ENCODE data around the gene ANKLE1.

DNA sequence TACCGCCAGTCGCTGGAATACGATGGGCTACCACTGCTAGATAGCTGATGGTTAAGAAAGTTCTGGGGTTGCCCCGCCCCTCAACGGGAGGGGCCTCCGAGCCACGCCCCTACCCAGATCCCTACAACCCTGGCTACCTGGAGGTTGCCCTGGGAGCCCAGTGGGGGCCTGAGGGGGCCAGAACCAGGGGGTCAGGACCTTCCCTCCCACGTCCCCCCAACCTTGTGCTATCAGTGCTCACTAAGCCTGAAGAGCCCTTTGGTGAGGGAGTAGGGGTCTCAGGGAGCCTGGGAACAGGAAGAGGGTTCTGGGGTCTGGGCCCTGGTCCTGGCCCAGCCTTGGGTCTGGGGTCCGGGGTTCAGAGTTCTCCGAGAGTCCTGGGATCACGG is 46.8 kb upstream of the ANKLE1 start:
- TF ChIP-seq CTCF (IDR thresholded peaks at IDR 0.05) (no peak), TCF7 (CRISPR knock-in tag; IDR thresholded peaks at IDR 0.05; ENCODE audit: low read depth) (no peak), STAT6 (CRISPR knock-in tag; conservative IDR thresholded peaks at IDR 0.05; ENCODE audit: low read depth) (no peak), ETV6 (CRISPR knock-in tag; IDR thresholded peaks at IDR 0.05) (no peak), ZNF317 (CRISPR knock-in tag; IDR thresholded peaks at IDR 0.05; ENCODE audit: borderline replicate concordance, low read depth) (no peak), ELF4 (CRISPR knock-in tag; IDR thresholded peaks at IDR 0.05; ENCODE audit: low read depth) (no peak), SP1 (CRISPR knock-in tag; conservative IDR thresholded peaks at IDR 0.05) (no peak; the same call in 1 of the 2 replicates), ATF2 (CRISPR knock-in tag; IDR thresholded peaks at IDR 0.05; ENCODE audit: borderline replicate concordance, low read depth) (no peak), ZNF423 (CRISPR knock-in tag; IDR thresholded peaks at IDR 0.05) (peak; percentile 50; the same call in 1 of the 2 replicates), USF2 (CRISPR knock-in tag; IDR thresholded peaks at IDR 0.05) (no peak)
- TF ChIP-seq, protein P1, sequence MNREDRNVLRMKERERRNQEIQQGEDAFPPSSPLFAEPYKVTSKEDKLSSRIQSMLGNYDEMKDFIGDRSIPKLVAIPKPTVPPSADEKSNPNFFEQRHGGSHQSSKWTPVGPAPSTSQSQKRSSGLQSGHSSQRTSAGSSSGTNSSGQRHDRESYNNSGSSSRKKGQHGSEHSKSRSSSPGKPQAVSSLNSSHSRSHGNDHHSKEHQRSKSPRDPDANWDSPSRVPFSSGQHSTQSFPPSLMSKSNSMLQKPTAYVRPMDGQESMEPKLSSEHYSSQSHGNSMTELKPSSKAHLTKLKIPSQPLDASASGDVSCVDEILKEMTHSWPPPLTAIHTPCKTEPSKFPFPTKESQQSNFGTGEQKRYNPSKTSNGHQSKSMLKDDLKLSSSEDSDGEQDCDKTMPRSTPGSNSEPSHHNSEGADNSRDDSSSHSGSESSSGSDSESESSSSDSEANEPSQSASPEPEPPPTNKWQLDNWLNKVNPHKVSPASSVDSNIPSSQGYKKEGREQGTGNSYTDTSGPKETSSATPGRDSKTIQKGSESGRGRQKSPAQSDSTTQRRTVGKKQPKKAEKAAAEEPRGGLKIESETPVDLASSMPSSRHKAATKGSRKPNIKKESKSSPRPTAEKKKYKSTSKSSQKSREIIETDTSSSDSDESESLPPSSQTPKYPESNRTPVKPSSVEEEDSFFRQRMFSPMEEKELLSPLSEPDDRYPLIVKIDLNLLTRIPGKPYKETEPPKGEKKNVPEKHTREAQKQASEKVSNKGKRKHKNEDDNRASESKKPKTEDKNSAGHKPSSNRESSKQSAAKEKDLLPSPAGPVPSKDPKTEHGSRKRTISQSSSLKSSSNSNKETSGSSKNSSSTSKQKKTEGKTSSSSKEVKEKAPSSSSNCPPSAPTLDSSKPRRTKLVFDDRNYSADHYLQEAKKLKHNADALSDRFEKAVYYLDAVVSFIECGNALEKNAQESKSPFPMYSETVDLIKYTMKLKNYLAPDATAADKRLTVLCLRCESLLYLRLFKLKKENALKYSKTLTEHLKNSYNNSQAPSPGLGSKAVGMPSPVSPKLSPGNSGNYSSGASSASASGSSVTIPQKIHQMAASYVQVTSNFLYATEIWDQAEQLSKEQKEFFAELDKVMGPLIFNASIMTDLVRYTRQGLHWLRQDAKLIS (CRISPR knock-in tag; IDR thresholded peaks at IDR 0.05; ENCODE audit: borderline replicate concordance), result no peak
- TF ChIP-seq, protein P2, sequence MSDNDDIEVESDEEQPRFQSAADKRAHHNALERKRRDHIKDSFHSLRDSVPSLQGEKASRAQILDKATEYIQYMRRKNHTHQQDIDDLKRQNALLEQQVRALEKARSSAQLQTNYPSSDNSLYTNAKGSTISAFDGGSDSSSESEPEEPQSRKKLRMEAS (CRISPR knock-in tag; IDR thresholded peaks at IDR 0.05), result no peak

All from WTC11 (cell line).